ENCODE measurements around the gene KCNK4. TPM values are rescaled to one million over a fixed set of nuclear protein-coding genes. Genes with fewer than 3 reads are reported as not detected.

KCNK4 gene
- total and polyA plus RNA-seq, 2 of the 13 experiments (the other 11 are each of a cell fraction or from before 2014, with no cell fraction given) = not detected

DNA sequence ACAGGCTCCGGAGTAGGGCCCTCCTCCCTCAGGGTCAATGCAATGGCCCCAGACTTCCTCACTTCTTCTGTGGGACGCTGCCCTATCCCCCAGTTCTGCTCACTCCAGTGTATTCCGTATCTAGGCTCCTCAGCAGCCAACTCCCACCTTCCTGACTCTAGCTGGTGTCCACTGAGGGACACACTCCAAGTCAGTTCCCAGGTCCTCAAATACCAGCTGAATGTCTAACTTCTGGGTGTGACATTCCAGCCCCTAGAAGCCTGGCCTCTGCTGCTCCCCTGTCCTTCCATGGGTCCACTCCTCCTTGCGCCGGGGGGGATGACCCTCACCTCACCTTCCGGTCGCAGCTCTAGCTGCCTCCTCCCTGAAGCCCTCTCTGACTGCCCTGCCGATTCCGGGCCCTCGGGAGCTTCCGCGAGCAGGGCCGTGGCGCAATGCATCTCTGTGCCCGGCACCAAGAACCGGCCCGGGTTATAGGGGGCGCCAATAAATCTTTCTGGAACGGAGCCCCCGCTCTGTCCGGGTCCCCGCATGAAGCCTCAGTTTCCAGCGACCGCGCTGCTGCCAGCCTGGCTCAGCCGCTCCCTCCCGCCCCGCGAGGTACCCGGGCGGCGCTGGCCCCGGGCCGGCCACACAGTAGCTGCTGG lies 22.1 kb upstream of the KCNK4 start (continued):
- TF ChIP-seq, protein P1, sequence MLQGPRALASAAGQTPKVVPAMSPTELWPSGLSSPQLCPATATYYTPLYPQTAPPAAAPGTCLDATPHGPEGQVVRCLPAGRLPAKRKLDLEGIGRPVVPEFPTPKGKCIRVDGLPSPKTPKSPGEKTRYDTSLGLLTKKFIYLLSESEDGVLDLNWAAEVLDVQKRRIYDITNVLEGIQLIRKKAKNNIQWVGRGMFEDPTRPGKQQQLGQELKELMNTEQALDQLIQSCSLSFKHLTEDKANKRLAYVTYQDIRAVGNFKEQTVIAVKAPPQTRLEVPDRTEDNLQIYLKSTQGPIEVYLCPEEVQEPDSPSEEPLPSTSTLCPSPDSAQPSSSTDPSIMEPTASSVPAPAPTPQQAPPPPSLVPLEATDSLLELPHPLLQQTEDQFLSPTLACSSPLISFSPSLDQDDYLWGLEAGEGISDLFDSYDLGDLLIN (CRISPR knock-in tag; IDR thresholded peaks at IDR 0.05; ENCODE audit: borderline replicate concordance) = no peak
- TF ChIP-seq CREM (IDR thresholded peaks at IDR 0.05) (0 out of 2 replicates have a peak, but pooled peaks have one; percentile 33), CREM (CRISPR knock-in tag; IDR thresholded peaks at IDR 0.05) (no peak), DBP (CRISPR knock-in tag; IDR thresholded peaks at IDR 0.05; ENCODE audit: not compliant biosample characterization) (peak; percentile 27), HIC2 (CRISPR knock-in tag; IDR thresholded peaks at IDR 0.05; ENCODE audit: low read depth) (0 out of 2 replicates have a peak, but pooled peaks have one; percentile 21), RFXAP (CRISPR knock-in tag; IDR thresholded peaks at IDR 0.05; ENCODE audit: borderline replicate concordance) (no peak), HOXA3 (CRISPR knock-in tag; IDR thresholded peaks at IDR 0.05) (0 out of 2 replicates have a peak, but pooled peaks have one; percentile 21), ZNF234 (CRISPR knock-in tag; conservative IDR thresholded peaks at IDR 0.05) (0 out of 2 replicates have a peak, but pooled peaks have one; percentile 19), RBFOX2 (IDR thresholded peaks at IDR 0.05; ENCODE audit: low read depth, low read length) (no peak), ZNF235 (CRISPR knock-in tag; IDR thresholded peaks at IDR 0.05; ENCODE audit: borderline replicate concordance) (0 out of 2 replicates have a peak, but pooled peaks have one; percentile 47), CSRNP1 (CRISPR knock-in tag; IDR thresholded peaks at IDR 0.05) (no peak), KLF16 (CRISPR knock-in tag; IDR thresholded peaks at IDR 0.05) (0 out of 4 replicates have a peak, but pooled peaks of 1 of the 2 experiments have one; percentile 29), ZNF841 (CRISPR knock-in tag; IDR thresholded peaks at IDR 0.05; ENCODE audit: borderline replicate concordance) (peak; percentile 78; the same call in 1 of the 2 replicates), SSRP1 (CRISPR knock-in tag; IDR thresholded peaks at IDR 0.05) (peak; percentile 59), SAP130 (CRISPR knock-in tag; IDR thresholded peaks at IDR 0.05; ENCODE audit: low read depth) (no peak)
- TF ChIP-seq, protein P2, sequence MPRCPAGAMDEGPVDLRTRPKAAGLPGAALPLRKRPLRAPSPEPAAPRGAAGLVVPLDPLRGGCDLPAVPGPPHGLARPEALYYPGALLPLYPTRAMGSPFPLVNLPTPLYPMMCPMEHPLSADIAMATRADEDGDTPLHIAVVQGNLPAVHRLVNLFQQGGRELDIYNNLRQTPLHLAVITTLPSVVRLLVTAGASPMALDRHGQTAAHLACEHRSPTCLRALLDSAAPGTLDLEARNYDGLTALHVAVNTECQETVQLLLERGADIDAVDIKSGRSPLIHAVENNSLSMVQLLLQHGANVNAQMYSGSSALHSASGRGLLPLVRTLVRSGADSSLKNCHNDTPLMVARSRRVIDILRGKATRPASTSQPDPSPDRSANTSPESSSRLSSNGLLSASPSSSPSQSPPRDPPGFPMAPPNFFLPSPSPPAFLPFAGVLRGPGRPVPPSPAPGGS (CRISPR knock-in tag; IDR thresholded peaks at IDR 0.05) = 0 out of 2 replicates have a peak, but pooled peaks have one; percentile 6

Data from HepG2 (cell line).